Measurements from ENCODE around the gene PKM. TPM values are rescaled to one million over a fixed set of nuclear protein-coding genes. Genes with fewer than 3 reads are reported as not detected.

PKM gene
- total RNA-seq, 2 experiments from 2014 or later: 965 to 980 TPM

GRCh38 chr15:72203507-72203837 lies 27.5 kb downstream of the PKM start:
- Mint-ChIP-seq H3K4me1 (peaks cover 13% of the 10 kb centered on the region), H3K27ac (no peak overlapping the region), H3K27me3 (peaks cover under 1% of the 10 kb centered on the region), H3K9me3 (no peaks in the 10 kb centered on the region), H3K4me3 (no peak overlapping the region), H3K36me3 (peaks cover 49% of the 10 kb centered on the region)
- POLR2A ChIA-PET: no interaction called here
- ATAC-seq (ENCODE audit: low read depth) (no peak), DNase-seq (no peak)

- POLR2A ChIA-PET: no interaction called here
- H3K36me3 Mint-ChIP-seq: peaks cover 52% of the 10 kb centered on the region
- peak overlapping the region; percentile 40 for H3K27ac Mint-ChIP-seq
- DNase-seq (no peak), ATAC-seq (ENCODE audit: low read depth) (no peak)
- H3K27me3 Mint-ChIP-seq: peaks cover 4% of the 10 kb centered on the region
- peaks cover 15% of the 10 kb centered on the region for H3K4me1 Mint-ChIP-seq
- H3K9me3 Mint-ChIP-seq: no peaks in the 10 kb centered on the region
- H3K4me3 Mint-ChIP-seq: no peak overlapping the region
Measured at GRCh38 chr15:72202801-72203506, 28.0 kb downstream of the PKM start.

- Mint-ChIP-seq H3K27ac (no peak overlapping the region), H3K36me3 (peaks cover 51% of the 10 kb centered on the region), H3K27me3 (peaks cover 7% of the 10 kb centered on the region), H3K4me3 (no peak overlapping the region), H3K9me3 (no peaks in the 10 kb centered on the region), H3K4me1 (peaks cover 14% of the 10 kb centered on the region)
- POLR2A ChIA-PET: no interaction called here
- ATAC-seq (ENCODE audit: low read depth) (no peak), DNase-seq (no peak)
Measured at GRCh38 chr15:72202302-72202701, 28.7 kb downstream of the PKM start.

- no peak for ATAC-seq (ENCODE audit: low read depth)
- peaks cover 7% of the 10 kb centered on the region for H3K27me3 Mint-ChIP-seq
- peaks cover 47% of the 10 kb centered on the region for H3K36me3 Mint-ChIP-seq
Measured at GRCh38 chr15:72201391-72201921, 29.5 kb downstream of the PKM start.

GRCh38 chr15:72200395-72201237 lies 30.4 kb downstream of the PKM start:
- peaks cover 14% of the 10 kb centered on the region for H3K27me3 Mint-ChIP-seq
- no peaks in the 10 kb centered on the region for H3K9me3 Mint-ChIP-seq
- no peak overlapping the region for H3K4me3 Mint-ChIP-seq
- H3K4me1 Mint-ChIP-seq: peaks cover 16% of the 10 kb centered on the region
- DNase-seq (no peak), ATAC-seq (ENCODE audit: low read depth) (no peak)
- POLR2A ChIA-PET: interaction anchor here (1.0 kb wide), 1 partner anchor 21 kb away, joined by 3 read pairs; no protein-coding TSS in a partner anchor
- peaks cover 40% of the 10 kb centered on the region for H3K36me3 Mint-ChIP-seq
- H3K27ac Mint-ChIP-seq: peak overlapping the region; percentile 54

More at GRCh38 chr15:72201391-72201921, 29.5 kb downstream of the PKM start:
- Mint-ChIP-seq H3K4me1 (peaks cover 14% of the 10 kb centered on the region), H3K27ac (no peak overlapping the region), H3K9me3 (no peaks in the 10 kb centered on the region), H3K4me3 (no peak overlapping the region)
- no peak for DNase-seq
- POLR2A ChIA-PET: interaction anchor here (0.5 to 1.0 kb wide), 2 partner anchors 20 to 22 kb away, joined by 3 to 5 read pairs; no protein-coding TSS in a partner anchor

GRCh38 chr15:72199721-72200212 lies 31.2 kb downstream of the PKM start:
- ATAC-seq (ENCODE audit: low read depth) (peak; percentile 67), DNase-seq (peak; percentile 71)
- no peak overlapping the region for H3K27ac Mint-ChIP-seq
- no peak overlapping the region for H3K4me3 Mint-ChIP-seq
- peaks cover 36% of the 10 kb centered on the region for H3K36me3 Mint-ChIP-seq
- POLR2A ChIA-PET: no interaction called here
- peaks cover 15% of the 10 kb centered on the region for H3K27me3 Mint-ChIP-seq
- H3K4me1 Mint-ChIP-seq: peaks cover 16% of the 10 kb centered on the region
- H3K9me3 Mint-ChIP-seq: no peaks in the 10 kb centered on the region

GRCh38 chr15:72199205-72199515 lies 31.8 kb downstream of the PKM start:
- Mint-ChIP-seq H3K27me3 (peaks cover 15% of the 10 kb centered on the region), H3K36me3 (peaks cover 33% of the 10 kb centered on the region), H3K9me3 (no peaks in the 10 kb centered on the region), H3K27ac (no peak overlapping the region), H3K4me1 (peaks cover 15% of the 10 kb centered on the region), H3K4me3 (no peak overlapping the region)
- POLR2A ChIA-PET: interaction anchor here (1.2 kb wide), 1 partner anchor 29 kb away, joined by 4 read pairs; no protein-coding TSS in a partner anchor
- DNase-seq (no peak), ATAC-seq (ENCODE audit: low read depth) (no peak)

GRCh38 chr15:72198356-72199204 lies 32.4 kb downstream of the PKM start:
- DNase-seq: no peak
- ATAC-seq (ENCODE audit: low read depth): no peak
- Mint-ChIP-seq H3K4me1 (peaks cover 12% of the 10 kb centered on the region), H3K36me3 (peaks cover 33% of the 10 kb centered on the region), H3K4me3 (peak overlapping the region; percentile 69), H3K27me3 (peaks cover 17% of the 10 kb centered on the region), H3K9me3 (no peaks in the 10 kb centered on the region), H3K27ac (no peak overlapping the region)
- POLR2A ChIA-PET: interaction anchor here (1.2 to 1.7 kb wide), 2 partner anchors 29 to 31 kb away, joined by 4 read pairs; no protein-coding TSS in a partner anchor

- Mint-ChIP-seq H3K4me1 (peaks cover 10% of the 10 kb centered on the region), H3K9me3 (no peaks in the 10 kb centered on the region), H3K4me3 (peak within 1 kb of the TSS; percentile 69), H3K36me3 (peaks cover 26% of the 10 kb centered on the region), H3K27ac (no peak within 1 kb of the TSS), H3K27me3 (peaks cover 18% of the 10 kb centered on the region)
- ATAC-seq (ENCODE audit: low read depth) (peak; percentile 15), DNase-seq (peak; percentile 43)
- POLR2A ChIA-PET: interaction anchor here (1.2 to 1.7 kb wide), 2 partner anchors 30 to 32 kb away, joined by 4 read pairs; no protein-coding TSS in a partner anchor
Measured at GRCh38 chr15:72197460-72198355, 33.3 kb downstream of the PKM start, which contains the start of gene GRAMD2A. Gene GRAMD2A, minus strand, starts transcription at chr15:72197787.

GRCh38 chr15:72197041-72197459 lies 33.9 kb downstream of the PKM start:
- DNase-seq (no peak), ATAC-seq (ENCODE audit: low read depth) (no peak)
- H3K4me1 Mint-ChIP-seq: peaks cover 10% of the 10 kb centered on the region
- H3K36me3 Mint-ChIP-seq: peaks cover 21% of the 10 kb centered on the region
- no peak overlapping the region for H3K27ac Mint-ChIP-seq
- POLR2A ChIA-PET: no interaction called here
- peak overlapping the region; percentile 25 for H3K4me3 Mint-ChIP-seq
- H3K27me3 Mint-ChIP-seq: peaks cover 21% of the 10 kb centered on the region
- H3K9me3 Mint-ChIP-seq: no peaks in the 10 kb centered on the region

GRCh38 chr15:72196409-72197040 lies 34.5 kb downstream of the PKM start:
- peaks cover 23% of the 10 kb centered on the region for H3K27me3 Mint-ChIP-seq
- H3K9me3 Mint-ChIP-seq: no peaks in the 10 kb centered on the region
- H3K27ac Mint-ChIP-seq: no peak overlapping the region
- ATAC-seq (ENCODE audit: low read depth): no peak
- H3K36me3 Mint-ChIP-seq: peaks cover 21% of the 10 kb centered on the region
- no peak for DNase-seq
- no peak overlapping the region for H3K4me3 Mint-ChIP-seq
- POLR2A ChIA-PET: no interaction called here
- H3K4me1 Mint-ChIP-seq: peaks cover 10% of the 10 kb centered on the region

Data from activated naive CD8-positive, alpha-beta T cell treated with anti-CD3 and anti-CD28 coated beads, Interleukin-2, amount 10 ng/mL, durations not matched to agents 7 days and 5 days (primary cell).